VCaP (cell line): ENCODE measurements around the gene KRT76.
"Not testable (repeated sequence)": the region's sequence is repeated elsewhere in the genome, so short reads cannot be mapped to it uniquely, and the experiment has no call there.

Experiments
- H3K27ac ChIP-seq: fragments of 450-650 bp; 2 replicates; pipeline ENCODE4 v1.5.1; 2017
- CTCF ChIP-seq: fragments of 450-650 bp; conservative IDR thresholded peaks from 2 replicates; pipeline ENCODE4 v1.5.1; 2017; ENCODE audit warnings: mild to moderate bottlenecking, moderate library complexity

KRT76 gene

GRCh38 chr12:52798671-52799504 lies 21.7 kb upstream of the KRT76 start:
- no peak for TF ChIP-seq CTCF
- H3K27ac ChIP-seq = no peak overlapping the region

GRCh38 chr12:52798003-52798670 lies 21.0 kb upstream of the KRT76 start:
- TF ChIP-seq CTCF = no peak
- no peak overlapping the region for H3K27ac ChIP-seq

GRCh38 chr12:52797529-52797894 lies 20.4 kb upstream of the KRT76 start:
- H3K27ac ChIP-seq = no peak overlapping the region
- TF ChIP-seq CTCF = no peak

GRCh38 chr12:52796839-52797528 lies 19.8 kb upstream of the KRT76 start:
- H3K27ac ChIP-seq = no peak overlapping the region
- TF ChIP-seq CTCF = no peak

GRCh38 chr12:52796429-52796794 lies 19.3 kb upstream of the KRT76 start:
- H3K27ac ChIP-seq = no peak overlapping the region
- no peak for TF ChIP-seq CTCF

GRCh38 chr12:52795694-52796428 lies 18.7 kb upstream of the KRT76 start, which contains the start of gene KRT3:
KRT3 (minus strand) TSS chr12:52796117; CDS start chr12:52796042, 75 bp downstream.
- no peak for TF ChIP-seq CTCF

GRCh38 chr12:52795332-52795674 lies 18.2 kb upstream of the KRT76 start:
- H3K27ac ChIP-seq = not testable (repeated sequence)

More at GRCh38 chr12:52795694-52796428, 18.7 kb upstream of the KRT76 start, which contains the start of gene KRT3:
- no peak within 1 kb of the TSS for H3K27ac ChIP-seq
